Measurements from ENCODE around the gene NAA11. TPM values are rescaled to one million over a fixed set of nuclear protein-coding genes. Genes with fewer than 3 reads are reported as not detected.
"Not testable (repeated sequence)": the region's sequence is repeated elsewhere in the genome, so short reads cannot be mapped to it uniquely, and the experiment has no call there.

The NAA11 gene
- polyA plus RNA-seq, 4 donors: not detected

- no peak overlapping the region for H3K27ac ChIP-seq (ENCODE audit: low read depth in 1 of 3, low read length in 2 of 3)
- H3K27me3 ChIP-seq (ENCODE audit: control insufficient read depth in 3 of 3, insufficient read depth in 3 of 3, low read length in 3 of 3): no peaks in the 10 kb centered on the region
- no peaks in the 10 kb centered on the region for H3K4me1 ChIP-seq (ENCODE audit: control insufficient read depth in 3 of 3, insufficient read depth in 2 of 3, low read depth in 1 of 3, low read length in 2 of 3)
- no peak overlapping the region for H3K4me3 ChIP-seq (ENCODE audit: low read depth in 1 of 3, low read length in 3 of 3)
- WGBS, 3 donors: 79 to 89% (median 86%) methylated on average over 1 of the region's 1 CpG
- H3K36me3 ChIP-seq (ENCODE audit: control insufficient read depth in 3 of 3, insufficient read depth in 2 of 3, low read depth in 1 of 3, low read length in 3 of 3): no peaks in the 10 kb centered on the region
- no peaks in the 10 kb centered on the region for H3K9me3 ChIP-seq (ENCODE audit: control insufficient read depth in 2 of 2, insufficient read depth in 1 of 2, low read depth in 1 of 2, low read length in 1 of 2)
- FAIRE-seq (no peak), DNase-seq (no peak)
These were observed 37.7 kb downstream of the NAA11 start for GRCh38 chr4:79288185-79288584.

DNA sequence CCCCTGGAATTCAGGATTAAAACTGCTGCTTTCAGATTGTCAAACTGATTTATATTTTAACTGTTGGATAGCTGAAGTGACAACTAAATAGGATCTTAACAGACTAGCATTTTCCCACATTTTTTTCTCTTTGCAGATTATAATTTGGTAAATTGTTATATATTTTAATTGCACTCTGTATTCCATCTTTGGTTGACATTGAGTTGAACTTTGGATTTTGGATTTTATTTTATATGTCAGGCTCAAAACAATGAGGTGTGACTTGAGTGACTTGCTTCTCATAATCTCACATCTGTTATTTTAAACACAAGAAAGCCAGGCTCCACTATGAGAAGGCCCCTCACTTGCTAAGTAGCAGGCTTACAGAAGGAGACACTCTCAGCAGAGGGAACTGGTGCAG is 38.1 kb downstream of the NAA11 start:
- Histone ChIP-seq H3K27me3 (ENCODE audit: control insufficient read depth in 3 of 3, insufficient read depth in 3 of 3, low read length in 3 of 3) (no peaks in the 10 kb centered on the region), H3K4me3 (ENCODE audit: low read depth in 1 of 3, low read length in 3 of 3) (no peak overlapping the region), H3K9me3 (ENCODE audit: control insufficient read depth in 2 of 2, insufficient read depth in 1 of 2, low read depth in 1 of 2, low read length in 1 of 2) (no peaks in the 10 kb centered on the region), H3K27ac (ENCODE audit: low read depth in 1 of 3, low read length in 2 of 3) (no peak overlapping the region), H3K36me3 (ENCODE audit: control insufficient read depth in 3 of 3, insufficient read depth in 2 of 3, low read depth in 1 of 3, low read length in 3 of 3) (no peaks in the 10 kb centered on the region), H3K4me1 (ENCODE audit: control insufficient read depth in 3 of 3, insufficient read depth in 2 of 3, low read depth in 1 of 3, low read length in 2 of 3) (no peaks in the 10 kb centered on the region)
- no peak for FAIRE-seq
- no peak for DNase-seq

GRCh38 chr4:79287076-79287475 is 38.8 kb downstream of the NAA11 start:
- H3K27me3 ChIP-seq (ENCODE audit: control insufficient read depth in 3 of 3, insufficient read depth in 3 of 3, low read length in 3 of 3): no peaks in the 10 kb centered on the region
- no peak overlapping the region for H3K4me3 ChIP-seq (ENCODE audit: low read depth in 1 of 3, low read length in 3 of 3)
- no peak overlapping the region for H3K27ac ChIP-seq (ENCODE audit: low read depth in 1 of 3, low read length in 2 of 3)
- H3K9me3 ChIP-seq (ENCODE audit: control insufficient read depth in 2 of 2, insufficient read depth in 1 of 2, low read depth in 1 of 2, low read length in 1 of 2): no peaks in the 10 kb centered on the region
- no peak for DNase-seq
- 77 to 90% (median 77%) methylated on average over 2 of the region's 2 CpGs for WGBS, 3 donors
- no peaks in the 10 kb centered on the region for H3K4me1 ChIP-seq (ENCODE audit: control insufficient read depth in 3 of 3, insufficient read depth in 2 of 3, low read depth in 1 of 3, low read length in 2 of 3)
- FAIRE-seq: no peak
- no peaks in the 10 kb centered on the region for H3K36me3 ChIP-seq (ENCODE audit: control insufficient read depth in 3 of 3, insufficient read depth in 2 of 3, low read depth in 1 of 3, low read length in 3 of 3)

DNA sequence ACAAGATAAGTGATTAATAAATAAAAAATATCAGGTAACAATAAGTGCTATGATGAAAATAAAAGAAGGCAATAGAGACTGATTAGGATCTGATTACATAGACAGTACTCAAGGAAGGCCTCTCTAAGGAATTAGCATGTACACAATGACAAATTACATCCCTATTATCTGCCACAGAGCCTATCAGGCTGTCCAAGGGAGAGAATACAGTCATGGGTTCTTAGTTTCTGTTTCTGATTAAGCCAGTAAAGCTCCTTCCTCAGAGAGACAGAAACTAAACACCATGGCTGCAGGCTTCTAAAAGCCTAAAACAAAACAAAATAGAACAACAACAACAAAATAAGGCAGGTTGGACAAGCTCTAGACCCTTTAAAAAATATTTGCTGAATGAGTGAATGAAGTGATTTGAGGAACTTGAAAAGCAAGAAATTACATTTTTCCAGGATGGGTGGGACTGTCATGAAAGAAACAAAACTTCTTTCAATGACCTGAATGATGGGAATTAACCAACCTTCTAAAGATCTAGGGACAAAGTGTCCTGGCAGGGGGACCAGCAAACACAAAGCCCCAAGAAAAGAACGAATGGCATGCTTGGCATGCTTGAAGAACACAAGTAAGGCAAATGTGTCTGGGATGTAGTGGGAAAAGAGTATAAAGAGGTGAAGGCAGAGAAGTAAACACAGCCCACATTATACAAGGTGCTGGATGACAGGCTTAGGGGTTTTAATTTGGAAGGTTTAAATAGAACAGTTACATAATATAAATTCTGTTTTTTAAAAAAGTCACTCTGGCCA is 44.1 kb downstream of the NAA11 start:
- no peaks in the 10 kb centered on the region for H3K9me3 ChIP-seq (ENCODE audit: control insufficient read depth in 2 of 2, insufficient read depth in 1 of 2, low read depth in 1 of 2, low read length in 1 of 2)
- DNase-seq: peak in 1 of 2 donors; percentile 8

GRCh38 chr4:79277467-79277866 is 48.4 kb downstream of the NAA11 start:
- H3K27ac ChIP-seq (ENCODE audit: low read depth in 1 of 3, low read length in 2 of 3); H3K27me3 ChIP-seq (ENCODE audit: control insufficient read depth in 3 of 3, insufficient read depth in 3 of 3, low read length in 3 of 3); H3K9me3 ChIP-seq (ENCODE audit: control insufficient read depth in 2 of 2, insufficient read depth in 1 of 2, low read depth in 1 of 2, low read length in 1 of 2); H3K4me1 ChIP-seq (ENCODE audit: control insufficient read depth in 3 of 3, insufficient read depth in 2 of 3, low read depth in 1 of 3, low read length in 2 of 3); H3K4me3 ChIP-seq (ENCODE audit: low read depth in 1 of 3, low read length in 3 of 3); FAIRE-seq; DNase-seq; H3K36me3 ChIP-seq (ENCODE audit: control insufficient read depth in 3 of 3, insufficient read depth in 2 of 3, low read depth in 1 of 3, low read length in 3 of 3): not testable (repeated sequence)
- 51 to 82% (median 77%) methylated on average over 7 of the region's 7 CpGs for WGBS, 3 donors

More for the DNA sequence above, 44.1 kb downstream of the NAA11 start:
- Histone ChIP-seq H3K27ac (ENCODE audit: low read depth in 1 of 3, low read length in 2 of 3) (no peak overlapping the region), H3K36me3 (ENCODE audit: control insufficient read depth in 3 of 3, insufficient read depth in 2 of 3, low read depth in 1 of 3, low read length in 3 of 3) (no peaks in the 10 kb centered on the region), H3K4me3 (ENCODE audit: low read depth in 1 of 3, low read length in 3 of 3) (no peak overlapping the region), H3K27me3 (ENCODE audit: control insufficient read depth in 3 of 3, insufficient read depth in 3 of 3, low read length in 3 of 3) (no peaks in the 10 kb centered on the region), H3K4me1 (ENCODE audit: control insufficient read depth in 3 of 3, insufficient read depth in 2 of 3, low read depth in 1 of 3, low read length in 2 of 3) (no peaks in the 10 kb centered on the region)
- WGBS, 3 donors: 24 to 57% (median 35%) methylated on average over 1 of the region's 1 CpG
- FAIRE-seq: no peak

DNA sequence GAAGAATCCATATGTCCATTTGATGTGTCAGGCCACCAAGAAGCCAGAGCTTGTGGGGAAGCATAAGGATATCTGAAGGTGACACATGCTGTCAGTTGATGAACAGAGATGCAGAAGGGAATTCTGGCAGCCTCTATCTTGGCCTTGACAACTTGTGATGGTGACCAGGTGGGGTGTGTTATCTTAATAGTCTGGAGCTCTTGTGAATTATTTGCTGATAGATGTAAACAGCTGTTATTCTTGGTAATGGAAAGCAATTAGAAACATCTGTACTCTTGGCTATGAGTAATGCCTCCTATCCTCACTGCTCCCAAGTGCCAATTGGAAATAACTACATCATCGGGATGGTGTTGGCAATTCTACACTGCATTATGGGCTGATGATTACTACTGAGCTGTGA is 51.9 kb downstream of the NAA11 start:
- no peaks in the 10 kb centered on the region for H3K9me3 ChIP-seq (ENCODE audit: control insufficient read depth in 2 of 2, insufficient read depth in 1 of 2, low read depth in 1 of 2, low read length in 1 of 2)
- DNase-seq (peak; percentile 5 to 11), FAIRE-seq (no peak)
- WGBS, 3 donors: 62 to 88% (median 78%) methylated on average over 1 of the region's 1 CpG
- H3K27ac ChIP-seq (ENCODE audit: low read depth in 1 of 3, low read length in 2 of 3): no peak overlapping the region
- no peaks in the 10 kb centered on the region for H3K4me1 ChIP-seq (ENCODE audit: control insufficient read depth in 3 of 3, insufficient read depth in 2 of 3, low read depth in 1 of 3, low read length in 2 of 3)
- H3K27me3 ChIP-seq (ENCODE audit: control insufficient read depth in 3 of 3, insufficient read depth in 3 of 3, low read length in 3 of 3): no peaks in the 10 kb centered on the region
- H3K36me3 ChIP-seq (ENCODE audit: control insufficient read depth in 3 of 3, insufficient read depth in 2 of 3, low read depth in 1 of 3, low read length in 3 of 3): no peaks in the 10 kb centered on the region
- H3K4me3 ChIP-seq (ENCODE audit: low read depth in 1 of 3, low read length in 3 of 3): no peak overlapping the region

DNA sequence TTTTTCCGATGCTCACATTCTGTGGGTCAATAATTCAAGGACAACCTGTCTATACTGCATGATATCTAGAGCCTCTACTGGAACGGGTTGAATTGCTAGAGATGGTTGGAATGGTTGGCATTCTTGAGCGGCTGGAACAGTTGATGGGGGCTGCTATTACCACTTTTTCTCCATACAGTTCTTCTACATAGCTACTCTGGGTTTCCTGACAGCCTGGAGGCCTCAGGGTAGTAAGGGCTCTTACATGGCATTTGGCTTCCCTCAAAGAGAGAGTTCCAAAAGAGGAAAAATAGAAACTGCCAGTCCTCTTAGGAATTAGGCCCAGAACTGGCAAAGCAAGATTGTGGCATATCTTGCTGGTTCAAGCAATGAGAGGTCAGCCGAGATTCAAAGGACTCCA is 53.1 kb downstream of the NAA11 start:
- Histone ChIP-seq H3K4me3 (ENCODE audit: low read depth in 1 of 3, low read length in 3 of 3) (no peak overlapping the region), H3K9me3 (ENCODE audit: control insufficient read depth in 2 of 2, insufficient read depth in 1 of 2, low read depth in 1 of 2, low read length in 1 of 2) (no peaks in the 10 kb centered on the region), H3K27me3 (ENCODE audit: control insufficient read depth in 3 of 3, insufficient read depth in 3 of 3, low read length in 3 of 3) (no peaks in the 10 kb centered on the region), H3K4me1 (ENCODE audit: control insufficient read depth in 3 of 3, insufficient read depth in 2 of 3, low read depth in 1 of 3, low read length in 2 of 3) (no peaks in the 10 kb centered on the region), H3K36me3 (ENCODE audit: control insufficient read depth in 3 of 3, insufficient read depth in 2 of 3, low read depth in 1 of 3, low read length in 3 of 3) (no peaks in the 10 kb centered on the region), H3K27ac (ENCODE audit: low read depth in 1 of 3, low read length in 2 of 3) (no peak overlapping the region)
- FAIRE-seq: no peak
- WGBS, 3 donors: 78 to 87% (median 82%) methylated on average over 4 of the region's 4 CpGs
- DNase-seq: no peak

GRCh38 chr4:79272126-79272525 is 53.7 kb downstream of the NAA11 start:
- FAIRE-seq: peak; percentile 23
- no peak for DNase-seq
- H3K4me3 ChIP-seq (ENCODE audit: low read depth in 1 of 3, low read length in 3 of 3): no peak overlapping the region

GRCh38 chr4:79267671-79268070 is 58.2 kb downstream of the NAA11 start:
- Histone ChIP-seq H3K36me3 (ENCODE audit: control insufficient read depth in 3 of 3, insufficient read depth in 2 of 3, low read depth in 1 of 3, low read length in 3 of 3) (no peaks in the 10 kb centered on the region), H3K27me3 (ENCODE audit: control insufficient read depth in 3 of 3, insufficient read depth in 3 of 3, low read length in 3 of 3) (no peaks in the 10 kb centered on the region), H3K4me3 (ENCODE audit: low read depth in 1 of 3, low read length in 3 of 3) (no peak overlapping the region), H3K9me3 (ENCODE audit: control insufficient read depth in 2 of 2, insufficient read depth in 1 of 2, low read depth in 1 of 2, low read length in 1 of 2) (no peaks in the 10 kb centered on the region), H3K27ac (ENCODE audit: low read depth in 1 of 3, low read length in 2 of 3) (no peak overlapping the region), H3K4me1 (ENCODE audit: control insufficient read depth in 3 of 3, insufficient read depth in 2 of 3, low read depth in 1 of 3, low read length in 2 of 3) (no peaks in the 10 kb centered on the region)
- FAIRE-seq: no peak
- WGBS, 3 donors: 16 to 64% (median 50%) methylated on average over 1 of the region's 1 CpG
- DNase-seq: no peak

More at GRCh38 chr4:79272126-79272525, 53.7 kb downstream of the NAA11 start:
- no peaks in the 10 kb centered on the region for H3K27me3 ChIP-seq (ENCODE audit: control insufficient read depth in 3 of 3, insufficient read depth in 3 of 3, low read length in 3 of 3)
- no peaks in the 10 kb centered on the region for H3K4me1 ChIP-seq (ENCODE audit: control insufficient read depth in 3 of 3, insufficient read depth in 2 of 3, low read depth in 1 of 3, low read length in 2 of 3)
- no peaks in the 10 kb centered on the region for H3K36me3 ChIP-seq (ENCODE audit: control insufficient read depth in 3 of 3, insufficient read depth in 2 of 3, low read depth in 1 of 3, low read length in 3 of 3)
- H3K27ac ChIP-seq (ENCODE audit: low read depth in 1 of 3, low read length in 2 of 3): no peak overlapping the region
- H3K9me3 ChIP-seq (ENCODE audit: control insufficient read depth in 2 of 2, insufficient read depth in 1 of 2, low read depth in 1 of 2, low read length in 1 of 2): no peaks in the 10 kb centered on the region

Measured in small intestine (tissue), 7 donors.